ENCODE measurements around the gene CLIC5.

The CLIC5 gene

GRCh38 chr6:46015119-46015968 lies at the start of gene CLIC5:
CLIC5 (minus strand) TSS chr6:46015860; CDS start chr6:46015542, 318 bp downstream.
- peak; percentile 40 for DNase-seq (ENCODE audit: low spot score)

- no peak for DNase-seq (ENCODE audit: low spot score)
Measured at GRCh38 chr6:46062991-46063390, 47.3 kb upstream of the CLIC5 start.

DNA sequence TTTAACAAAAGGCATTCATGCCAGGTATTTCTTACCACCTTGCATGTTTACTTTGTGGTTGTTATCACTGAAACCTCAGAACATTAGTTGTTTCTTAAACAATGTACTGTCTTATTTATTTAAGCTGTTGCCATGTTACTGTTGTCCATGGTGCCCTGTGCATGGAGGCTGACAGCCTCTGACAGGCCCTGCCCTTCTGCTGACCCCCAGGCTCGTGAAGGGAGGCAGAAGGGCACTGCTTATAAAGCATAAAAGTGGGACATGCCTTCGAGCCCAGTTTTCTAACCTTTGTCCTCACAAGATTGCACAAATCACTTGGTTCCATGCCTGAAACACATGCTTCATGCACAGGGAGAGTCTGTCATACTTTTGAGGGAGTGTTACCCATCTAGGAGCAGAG lies 46.7 kb upstream of the CLIC5 start:
- DNase-seq (ENCODE audit: low spot score) = peak; percentile 30

DNA sequence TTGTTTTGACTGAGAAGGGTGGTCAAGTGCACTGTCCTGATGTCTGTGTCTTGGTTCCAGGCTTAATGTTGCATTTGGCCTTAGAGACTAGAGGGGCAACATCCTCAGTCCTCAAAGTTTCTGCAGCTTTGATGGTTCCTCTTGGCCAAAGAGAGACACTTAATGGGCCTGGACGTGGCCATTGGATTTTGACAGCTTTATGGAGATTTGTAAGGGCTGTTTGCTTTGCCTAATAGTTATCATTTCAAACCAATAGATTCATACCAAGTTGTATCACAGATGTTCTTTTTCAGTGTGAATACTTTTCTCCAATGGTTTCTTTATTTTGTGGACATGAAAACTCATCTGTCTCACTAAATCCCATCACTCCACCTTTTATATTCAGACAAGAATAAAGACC lies 45.8 kb upstream of the CLIC5 start:
- no peak for DNase-seq (ENCODE audit: low spot score)

- DNase-seq (ENCODE audit: low spot score) = no peak
Measured at GRCh38 chr6:46059608-46060007, 43.9 kb upstream of the CLIC5 start.

DNA sequence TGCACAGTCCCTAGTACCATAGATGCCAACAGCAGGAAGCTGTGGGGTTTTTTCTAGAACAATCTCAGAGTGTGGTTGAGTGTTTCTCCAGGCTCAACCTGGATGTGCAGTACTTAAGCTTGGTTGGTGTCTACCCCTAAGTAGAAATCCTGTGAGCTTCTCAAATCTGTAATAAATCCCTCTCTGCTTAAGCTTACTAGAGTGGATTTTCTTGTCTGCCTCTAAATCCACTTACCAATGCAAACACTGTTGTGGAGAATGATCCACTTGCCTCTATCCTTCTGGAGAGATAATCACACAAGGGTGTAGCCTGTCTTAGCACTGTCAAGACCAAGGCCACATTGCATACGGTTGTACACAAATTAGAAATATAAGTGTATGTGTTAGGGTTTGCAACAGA lies 43.3 kb upstream of the CLIC5 start:
- DNase-seq (ENCODE audit: low spot score) = no peak

GRCh38 chr6:46057792-46058191 lies 42.1 kb upstream of the CLIC5 start:
- no peak for DNase-seq (ENCODE audit: low spot score)

GRCh38 chr6:46056906-46057529 lies 41.4 kb upstream of the CLIC5 start:
- DNase-seq (ENCODE audit: low spot score) = no peak

DNA sequence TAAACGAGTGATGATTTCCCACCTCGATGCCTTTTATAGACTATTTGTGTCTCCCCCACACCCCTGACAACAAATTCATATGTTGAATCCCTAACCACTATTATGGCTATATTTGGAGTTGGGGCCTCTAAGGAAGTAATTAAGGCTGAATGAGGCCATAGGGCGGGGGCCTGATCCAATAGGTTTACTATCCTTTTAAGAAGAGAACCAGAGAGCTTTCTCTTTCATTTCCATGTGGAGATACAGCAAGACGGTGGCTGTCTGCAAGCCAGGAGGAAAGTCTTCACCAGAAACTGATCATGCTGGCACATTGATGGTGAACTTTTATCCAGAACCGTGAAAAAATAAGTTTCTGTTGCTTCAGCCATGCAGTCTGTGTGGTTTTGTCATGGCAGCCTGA lies 38.9 kb upstream of the CLIC5 start:
- DNase-seq (ENCODE audit: low spot score) = no peak

GRCh38 chr6:46053039-46053933 lies 37.6 kb upstream of the CLIC5 start:
- no peak for DNase-seq (ENCODE audit: low spot score)

- DNase-seq (ENCODE audit: low spot score) = no peak
Measured at GRCh38 chr6:46052479-46052878, 36.8 kb upstream of the CLIC5 start.

- DNase-seq (ENCODE audit: low spot score) = no peak
Measured at GRCh38 chr6:46051962-46052361, 36.3 kb upstream of the CLIC5 start.

DNA sequence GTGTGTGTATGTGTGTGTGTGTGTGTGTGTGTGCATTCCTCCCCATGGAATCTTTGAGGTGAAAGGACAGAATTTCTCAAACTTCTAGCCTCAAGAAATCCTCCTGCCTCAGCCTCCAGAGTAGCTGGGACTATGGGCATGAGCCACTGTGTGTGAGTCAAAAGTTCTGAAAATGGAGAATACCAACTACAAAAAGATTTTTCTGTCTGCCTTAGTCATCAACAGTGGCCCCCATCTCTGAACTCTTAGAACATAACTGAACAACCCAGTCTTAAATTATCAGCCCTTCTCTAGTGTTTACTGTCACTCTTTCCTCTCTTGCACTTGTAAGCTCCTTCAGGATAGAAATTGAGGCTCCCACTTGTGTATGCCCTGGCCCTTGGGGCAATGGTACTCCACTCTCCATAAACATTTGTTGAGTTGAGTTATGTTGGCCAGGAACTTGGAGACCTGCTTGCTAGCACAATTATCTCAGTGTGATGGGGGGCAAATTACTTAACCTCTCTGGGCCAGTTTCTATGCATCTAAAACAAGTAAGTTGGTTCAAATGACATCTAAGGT lies 35.3 kb upstream of the CLIC5 start:
- DNase-seq (ENCODE audit: low spot score) = no peak

- DNase-seq (ENCODE audit: low spot score) = no peak
Measured at GRCh38 chr6:46048646-46049297, 33.1 kb upstream of the CLIC5 start.

- DNase-seq (ENCODE audit: low spot score) = no peak
Measured at GRCh38 chr6:46046558-46047174, 31.0 kb upstream of the CLIC5 start.

GRCh38 chr6:46044881-46045617 lies 29.4 kb upstream of the CLIC5 start:
- DNase-seq (ENCODE audit: low spot score) = peak; percentile 29

DNA sequence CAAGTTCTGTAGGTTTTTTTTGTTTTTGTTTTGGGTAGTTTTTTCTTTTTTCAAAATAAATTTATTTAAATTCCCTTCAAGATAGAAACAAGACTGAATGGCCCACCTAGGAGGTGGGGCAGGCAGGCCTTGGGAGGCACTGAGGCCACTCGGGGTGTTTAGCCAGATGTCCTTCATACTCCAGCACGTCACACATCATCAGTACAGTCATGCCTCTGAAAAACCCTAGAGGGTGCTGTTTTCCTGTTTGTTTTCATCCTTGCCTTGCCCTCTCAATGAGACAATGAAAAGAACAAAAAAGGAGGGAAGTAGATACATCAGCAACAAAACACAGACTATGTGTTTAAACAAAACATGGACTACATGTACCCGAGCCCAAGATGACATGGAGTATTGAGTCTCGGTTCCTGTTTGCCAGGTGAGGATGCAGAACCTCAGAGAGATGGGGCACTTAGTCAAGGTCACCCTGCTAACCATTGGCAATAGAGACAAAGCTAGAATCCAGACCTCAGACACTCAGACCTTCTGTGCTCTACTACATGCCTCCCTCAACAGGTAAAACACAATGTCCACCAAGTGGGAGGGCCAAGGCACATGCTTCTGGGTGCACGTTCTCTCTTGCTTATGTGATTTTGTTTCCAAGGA lies 26.8 kb upstream of the CLIC5 start:
- peak; percentile 50 for DNase-seq (ENCODE audit: low spot score)

DNA sequence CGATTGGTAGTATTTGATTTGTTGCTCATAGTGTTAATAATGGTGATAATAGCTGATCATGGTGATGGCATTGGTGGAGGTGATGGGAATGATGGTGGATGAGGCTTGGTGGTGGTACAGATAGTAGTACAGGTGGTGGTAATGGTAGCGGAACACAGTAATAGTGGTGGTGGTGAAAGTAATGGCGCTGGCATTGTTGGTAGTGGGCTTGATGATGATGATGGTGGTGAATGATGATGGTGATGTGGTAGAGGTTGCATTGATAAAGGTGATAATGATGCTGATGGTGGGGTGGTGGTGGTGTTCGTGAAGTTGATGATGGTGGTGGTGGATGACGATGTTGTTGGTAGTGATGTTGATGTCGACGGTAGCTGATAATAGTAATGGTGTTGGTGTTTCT lies 24.6 kb upstream of the CLIC5 start:
- DNase-seq (ENCODE audit: low spot score) = no peak

DNA sequence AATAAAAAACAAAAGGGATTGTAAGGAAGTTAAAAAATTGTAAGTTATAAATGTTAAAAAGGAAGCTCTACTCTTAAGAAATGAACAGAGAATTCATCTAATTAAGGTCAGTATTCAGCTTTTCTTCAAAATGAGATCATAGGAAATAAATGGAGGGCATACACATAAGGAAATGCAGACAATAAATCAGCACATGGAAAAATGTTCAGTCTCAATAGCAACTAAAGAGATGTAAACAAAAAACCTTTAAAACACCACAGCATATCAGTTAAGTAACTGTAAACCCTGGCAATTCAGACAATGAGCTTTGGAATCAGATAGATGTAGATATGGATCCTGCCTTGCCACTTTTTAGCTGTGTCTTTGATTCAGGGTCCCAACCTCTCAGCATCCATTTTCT lies 24.0 kb upstream of the CLIC5 start:
- DNase-seq (ENCODE audit: low spot score) = no peak

- no peak for DNase-seq (ENCODE audit: low spot score)
Measured at GRCh38 chr6:46036911-46037310, 21.3 kb upstream of the CLIC5 start.

Measured in SW480 (cell line).